HEK293T (cell line): ENCODE measurements around the gene PACS2.

Experiments
- ARNT ChIP-seq: fragments of 450-650 bp; IDR thresholded peaks from 2 replicates; pipeline ENCODE4 v1.6.1; 2017; ENCODE audit warnings: mild to moderate bottlenecking
- BHLHE40 ChIP-seq: fragments of 450-650 bp; IDR thresholded peaks from 2 replicates; pipeline ENCODE4 v1.6.1; 2016; ENCODE audit warnings: mild to moderate bottlenecking, moderate library complexity, borderline replicate concordance
- ELF4 ChIP-seq: fragments of 450-650 bp; IDR thresholded peaks from 2 replicates; pipeline ENCODE4 v1.6.1; 2017; ENCODE audit warnings: antibody characterized with exemption
- FOXA1 ChIP-seq: fragments of 450-650 bp; IDR thresholded peaks from 2 replicates; pipeline ENCODE4 v1.6.1; 2016; ENCODE audit warnings: mild to moderate bottlenecking
- FOXK2 ChIP-seq: fragments of 450-650 bp; IDR thresholded peaks from 2 replicates; pipeline ENCODE4 v1.6.1; 2016; ENCODE audit warnings: mild to moderate bottlenecking
- FOXM1 ChIP-seq: fragments of 450-650 bp; IDR thresholded peaks from 2 replicates; pipeline ENCODE4 v1.6.1; 2017; ENCODE audit warnings: mild to moderate bottlenecking, borderline replicate concordance
- HDGF ChIP-seq: fragments of 450-650 bp; IDR thresholded peaks from 2 replicates; pipeline ENCODE4 v1.6.1; 2017; ENCODE audit warnings: antibody characterized with exemption, borderline replicate concordance
- SP1 ChIP-seq: fragments of 450-650 bp; IDR thresholded peaks from 2 replicates; pipeline ENCODE4 v1.6.1; 2017
- TARDBP ChIP-seq: fragments of 450-650 bp; IDR thresholded peaks from 2 replicates; pipeline ENCODE4 v1.6.1; 2016
- ZNF384 ChIP-seq: fragments of 450-650 bp; IDR thresholded peaks from 2 replicates; pipeline ENCODE4 v1.6.1; 2016

DNA sequence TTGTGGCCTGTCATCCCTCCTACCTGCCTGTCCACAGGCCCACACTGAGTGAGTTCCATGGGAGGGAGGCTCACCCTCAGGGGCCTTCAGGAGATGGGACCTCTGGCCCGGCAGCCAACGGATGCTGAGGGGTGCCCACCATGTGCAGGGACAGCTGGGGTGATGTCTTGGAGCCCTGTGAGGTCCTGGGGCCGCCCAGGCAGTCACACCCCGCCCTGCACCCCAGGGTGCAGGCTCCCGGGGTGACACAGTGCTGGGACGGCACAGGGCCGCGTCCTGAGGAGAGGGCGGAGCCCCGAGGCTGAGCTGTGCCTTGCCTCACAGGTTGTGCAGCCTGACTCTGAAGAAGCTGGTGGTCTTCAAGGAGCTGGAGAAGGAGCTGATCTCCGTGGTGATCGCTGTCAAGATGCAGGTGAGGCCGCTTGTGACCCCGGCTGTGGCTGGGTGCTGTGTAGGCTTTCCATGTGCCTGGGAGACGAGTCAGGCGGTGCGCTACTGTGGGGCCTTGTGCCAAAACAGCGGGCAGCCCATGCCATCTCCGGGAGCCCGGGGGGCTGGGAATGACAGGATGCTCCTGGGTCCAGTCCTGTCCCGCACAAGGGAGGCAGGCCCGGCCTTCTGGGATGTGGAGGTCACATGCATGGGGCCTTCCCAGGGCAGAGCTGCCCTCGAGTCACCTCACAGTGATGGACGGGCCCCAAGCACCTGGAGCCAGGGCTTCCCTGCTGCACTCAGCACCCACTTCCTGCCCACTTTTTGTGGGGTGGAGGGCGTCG is 33.8 kb downstream of the PACS2 start:
- TF ChIP-seq FOXM1 (no peak), SP1 (no peak), ELF4 (no peak), FOXA1 (no peak), TARDBP (no peak), FOXK2 (no peak), BHLHE40 (no peak), ARNT (no peak), HDGF (no peak), ZNF384 (no peak)
